Esophagus muscularis mucosa (tissue), 3 donors: ENCODE results near the gene MYCBPAP.

Source experiments
- POLR2A ChIP-seq: fragments of 450-650 bp; IDR thresholded peaks from one replicate; pipeline ENCODE4 v1.6.1; 2017; ENCODE audit warnings: antibody characterized with exemption, moderate library complexity, mild to moderate bottlenecking, low read depth
- TF ChIP-seq, protein P1 (sequence below), 3 experiments: fragments of 200-600 bp in 2 of 3; fragments of 450-650 bp in 1 of 3; sonication (generic) in 2 of 3; IDR thresholded peaks; one replicate each; pipeline ENCODE4 v1.5.1; 2017 to 2019; ENCODE audit warnings: antibody characterized with exemption in 3 of 3, mild to moderate bottlenecking in 2 of 3, moderate library complexity in 1 of 3

GRCh38 chr17:50561746-50562141, 53.5 kb downstream of the MYCBPAP start:
- TF ChIP-seq, protein P1, sequence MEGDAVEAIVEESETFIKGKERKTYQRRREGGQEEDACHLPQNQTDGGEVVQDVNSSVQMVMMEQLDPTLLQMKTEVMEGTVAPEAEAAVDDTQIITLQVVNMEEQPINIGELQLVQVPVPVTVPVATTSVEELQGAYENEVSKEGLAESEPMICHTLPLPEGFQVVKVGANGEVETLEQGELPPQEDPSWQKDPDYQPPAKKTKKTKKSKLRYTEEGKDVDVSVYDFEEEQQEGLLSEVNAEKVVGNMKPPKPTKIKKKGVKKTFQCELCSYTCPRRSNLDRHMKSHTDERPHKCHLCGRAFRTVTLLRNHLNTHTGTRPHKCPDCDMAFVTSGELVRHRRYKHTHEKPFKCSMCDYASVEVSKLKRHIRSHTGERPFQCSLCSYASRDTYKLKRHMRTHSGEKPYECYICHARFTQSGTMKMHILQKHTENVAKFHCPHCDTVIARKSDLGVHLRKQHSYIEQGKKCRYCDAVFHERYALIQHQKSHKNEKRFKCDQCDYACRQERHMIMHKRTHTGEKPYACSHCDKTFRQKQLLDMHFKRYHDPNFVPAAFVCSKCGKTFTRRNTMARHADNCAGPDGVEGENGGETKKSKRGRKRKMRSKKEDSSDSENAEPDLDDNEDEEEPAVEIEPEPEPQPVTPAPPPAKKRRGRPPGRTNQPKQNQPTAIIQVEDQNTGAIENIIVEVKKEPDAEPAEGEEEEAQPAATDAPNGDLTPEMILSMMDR (IDR thresholded peaks at IDR 0.05) = no peak
- TF ChIP-seq POLR2A = no peak
